GM04504 (cell line): ENCODE measurements around the gene PIK3C3.

Experiments
- DNase-seq: peaks from one replicate; pipeline ENCODE4 v3.0.0-alpha.2; 2012; ENCODE audit warnings: low read depth

Gene PIK3C3

GRCh38 chr18:42131066-42131929 lies 176.3 kb downstream of the PIK3C3 start:
- DNase-seq, result no peak

- DNase-seq, result no peak
These were observed 176.9 kb downstream of the PIK3C3 start for GRCh38 chr18:42131930-42132244.
